GM19395 (cell line): ENCODE results near the gene RAB39B.
"Not testable (repeated sequence)": the region's sequence is repeated elsewhere in the genome, so short reads cannot be mapped to it uniquely, and the experiment has no call there.

Experiments used
- ATAC-seq: cut with Tn5 transposase; IDR thresholded peaks from one replicate; pipeline ENCODE4 v1.9.1; 2021; ENCODE audit warnings: mild to moderate bottlenecking, moderate library complexity; ENCODE audit not compliant: unreplicated experiment

RAB39B gene

GRCh38 chrX:155263854-155264628, at the start of gene RAB39B:
RAB39B (minus strand) TSS chrX:155264491; CDS start chrX:155264288, 203 bp downstream.
- ATAC-seq = peak; percentile 91

GRCh38 chrX:155313766-155314165, 49.5 kb upstream of the RAB39B start:
- no peak for ATAC-seq

GRCh38 chrX:155293771-155294170, 29.5 kb upstream of the RAB39B start:
- no peak for ATAC-seq

GRCh38 chrX:155279873-155280272, 15.6 kb upstream of the RAB39B start:
- ATAC-seq = no peak

GRCh38 chrX:155270969-155271368, 6.7 kb upstream of the RAB39B start:
- no peak for ATAC-seq

GRCh38 chrX:155267995-155268394, 3.7 kb upstream of the RAB39B start:
- not testable (repeated sequence) for ATAC-seq

- no peak for ATAC-seq
These were observed 2.1 kb upstream of the RAB39B start for GRCh38 chrX:155266439-155266838.

GRCh38 chrX:155262970-155263754, 1.1 kb downstream of the RAB39B start:
- peak; percentile 16 for ATAC-seq

- no peak for ATAC-seq
These were observed 4.5 kb downstream of the RAB39B start for GRCh38 chrX:155259752-155260151.

GRCh38 chrX:155251391-155251790, 12.9 kb downstream of the RAB39B start:
- no peak for ATAC-seq

GRCh38 chrX:155247497-155247896, 16.8 kb downstream of the RAB39B start:
- ATAC-seq = no peak

- ATAC-seq = no peak
These were observed 17.5 kb downstream of the RAB39B start for GRCh38 chrX:155246748-155247147.

- no peak for ATAC-seq
These were observed 22.0 kb downstream of the RAB39B start for GRCh38 chrX:155242300-155242699.

- no peak for ATAC-seq
These were observed 26.6 kb downstream of the RAB39B start for GRCh38 chrX:155237719-155238118.

GRCh38 chrX:155235891-155236290, 28.4 kb downstream of the RAB39B start:
- ATAC-seq = no peak

GRCh38 chrX:155231163-155231562, 33.1 kb downstream of the RAB39B start:
- ATAC-seq = peak; percentile 82

GRCh38 chrX:155225774-155226173, 38.5 kb downstream of the RAB39B start:
- ATAC-seq = no peak

GRCh38 chrX:155223746-155224145, 40.5 kb downstream of the RAB39B start:
- not testable (repeated sequence) for ATAC-seq

- ATAC-seq = no peak
These were observed 42.9 kb downstream of the RAB39B start for GRCh38 chrX:155221351-155221750.

GRCh38 chrX:155218777-155219176, 45.5 kb downstream of the RAB39B start:
- ATAC-seq = no peak

GRCh38 chrX:155216940-155217440, 47.3 kb downstream of the RAB39B start:
- no peak for ATAC-seq
